HUES6 (cell line): ENCODE measurements around the gene RAD51.
A peak's percentile ranks its signal among the peaks of the same experiment; 100 is the strongest.

ENCODE experiments used
- H3K27ac ChIP-seq: 2 replicates; pipeline ENCODE4 v1.7.0; 2013; ENCODE audit warnings: low read depth, mild to moderate bottlenecking, low read length, inconsistent platforms
- H3K27me3 ChIP-seq: 2 replicates; pipeline ENCODE4 v1.6.1; 2013; ENCODE audit warnings: low read length; ENCODE audit not compliant: control insufficient read depth, insufficient read depth
- H3K36me3 ChIP-seq: 2 replicates; pipeline ENCODE4 v1.6.1; 2013; ENCODE audit warnings: low read length; ENCODE audit not compliant: control insufficient read depth, insufficient read depth
- H3K4me1 ChIP-seq: 2 replicates; pipeline ENCODE4 v1.6.1; 2013; ENCODE audit warnings: low read length; ENCODE audit not compliant: control insufficient read depth, insufficient read depth
- H3K4me3 ChIP-seq: 2 replicates; pipeline ENCODE4 v1.5.1; 2013; ENCODE audit warnings: low read depth, low read length
- H3K9ac ChIP-seq: one replicate; pipeline ENCODE4 v1.6.1; 2013; ENCODE audit warnings: mild to moderate bottlenecking, low read length
- H3K9me3 ChIP-seq: 2 replicates; pipeline ENCODE4 v1.6.1; 2013; ENCODE audit warnings: low read depth, low read length; ENCODE audit not compliant: control insufficient read depth, insufficient read depth

RAD51 gene

DNA sequence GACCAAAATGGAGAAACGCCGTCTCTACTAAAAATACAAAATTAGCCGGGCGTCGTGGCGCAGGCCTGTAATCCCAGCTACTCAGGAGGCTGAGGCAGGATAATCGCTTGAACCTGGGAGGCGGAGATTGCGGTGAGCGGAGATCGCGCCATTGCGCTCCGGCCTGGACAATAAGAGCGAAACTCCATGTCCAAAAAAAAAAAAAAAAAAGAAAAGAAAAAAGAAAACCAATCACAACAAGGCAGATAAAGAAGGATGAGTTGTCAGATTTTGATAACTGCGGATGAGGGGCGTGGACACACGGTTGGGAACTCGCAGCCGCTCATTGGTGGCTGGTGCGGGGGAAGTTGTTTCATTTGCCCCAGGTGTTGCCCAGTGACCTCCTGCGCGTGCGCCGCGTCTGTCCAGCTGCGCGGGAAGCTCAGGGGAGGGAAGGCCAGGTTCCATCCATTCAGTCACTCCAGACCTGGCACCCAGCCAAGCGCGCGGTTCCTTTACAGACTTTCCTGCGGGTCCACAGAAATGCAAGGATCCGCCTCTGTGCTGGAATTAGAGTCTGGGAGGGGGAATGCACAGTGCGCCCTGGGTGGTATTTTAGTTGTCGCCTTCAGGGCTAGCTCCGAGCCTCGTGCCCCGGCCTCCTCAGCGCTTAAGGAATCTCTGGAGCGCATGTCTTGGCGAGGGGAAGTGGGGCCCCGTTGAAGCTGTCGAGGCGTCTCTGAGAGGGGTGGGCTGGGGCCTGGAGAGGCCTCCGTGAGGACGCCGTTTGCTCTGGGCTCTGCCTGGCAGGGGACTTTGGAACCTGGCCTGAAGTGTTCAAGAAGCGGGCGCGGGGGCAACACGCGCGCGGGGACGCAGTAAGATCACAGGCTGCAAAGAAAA is 68.2 kb downstream of the RAD51 start:
- Histone ChIP-seq H3K4me1 (peaks cover 43% of the 10 kb centered on the region), H3K27ac (peak overlapping the region; percentile 61; the same call in 1 of the 2 replicates), H3K36me3 (peaks cover 11% of the 10 kb centered on the region; the same call in 1 of the 2 replicates), H3K4me3 (peak overlapping the region; percentile 94), H3K9ac (peak overlapping the region; percentile 76), H3K27me3 (no peaks in the 10 kb centered on the region), H3K9me3 (no peaks in the 10 kb centered on the region)

DNA sequence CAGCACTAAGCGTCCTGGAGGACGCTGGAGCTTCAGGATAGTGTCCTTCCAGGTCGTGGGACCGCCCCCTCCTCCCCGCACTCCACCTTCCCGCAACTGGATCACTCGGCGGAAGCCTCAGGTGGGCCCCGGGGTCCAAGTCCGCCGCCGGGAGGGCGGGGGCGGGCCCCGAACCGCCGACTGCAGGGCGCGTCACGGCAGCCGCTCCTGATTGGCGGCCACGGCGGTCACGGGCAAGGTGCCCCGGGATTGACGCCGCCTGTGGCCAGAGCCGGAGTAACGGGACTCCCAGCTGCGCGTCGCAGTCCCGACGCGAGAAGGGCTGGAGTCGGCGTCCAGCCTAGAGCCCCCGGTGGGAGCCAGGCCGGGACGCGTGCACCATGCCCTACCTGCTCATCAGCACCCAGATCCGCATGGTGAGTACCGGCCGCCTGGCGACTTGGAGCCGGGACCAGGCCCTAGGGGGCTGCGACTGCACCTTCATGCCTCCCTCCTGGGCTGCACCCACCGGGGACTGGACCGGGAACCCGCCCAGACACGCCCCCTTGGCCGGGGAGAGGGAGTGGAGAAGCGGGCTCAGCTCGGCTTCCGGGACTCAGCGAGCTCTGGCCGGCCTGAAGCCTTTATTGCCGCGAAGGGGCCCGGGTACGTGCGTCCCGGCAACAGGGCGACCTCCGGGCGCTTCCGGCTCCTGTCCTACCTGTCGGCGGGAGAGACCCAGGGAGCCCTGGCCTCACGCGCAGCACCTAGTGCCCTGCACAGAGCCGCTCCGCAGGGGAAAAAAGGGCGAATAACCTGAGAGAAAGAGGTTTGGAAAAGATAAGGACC is 69.0 kb downstream of the RAD51 start, which contains the start of gene GCHFR:
Gene GCHFR (plus strand): TSS at position 268 of the 828 bp plus-strand sequence. CDS start 113 bp downstream, at position 381.
- H3K36me3 ChIP-seq, result peaks cover 16% of the 10 kb centered on the region; the same call in 1 of the 2 replicates
- H3K27me3 ChIP-seq, result no peaks in the 10 kb centered on the region
- H3K27ac ChIP-seq, result peak within 1 kb of the TSS; percentile 61; the same call in 1 of the 2 replicates
- peak within 1 kb of the TSS; percentile 94 for H3K4me3 ChIP-seq
- H3K4me1 ChIP-seq, result peaks cover 48% of the 10 kb centered on the region
- peak within 1 kb of the TSS; percentile 76 for H3K9ac ChIP-seq
- no peaks in the 10 kb centered on the region for H3K9me3 ChIP-seq

DNA sequence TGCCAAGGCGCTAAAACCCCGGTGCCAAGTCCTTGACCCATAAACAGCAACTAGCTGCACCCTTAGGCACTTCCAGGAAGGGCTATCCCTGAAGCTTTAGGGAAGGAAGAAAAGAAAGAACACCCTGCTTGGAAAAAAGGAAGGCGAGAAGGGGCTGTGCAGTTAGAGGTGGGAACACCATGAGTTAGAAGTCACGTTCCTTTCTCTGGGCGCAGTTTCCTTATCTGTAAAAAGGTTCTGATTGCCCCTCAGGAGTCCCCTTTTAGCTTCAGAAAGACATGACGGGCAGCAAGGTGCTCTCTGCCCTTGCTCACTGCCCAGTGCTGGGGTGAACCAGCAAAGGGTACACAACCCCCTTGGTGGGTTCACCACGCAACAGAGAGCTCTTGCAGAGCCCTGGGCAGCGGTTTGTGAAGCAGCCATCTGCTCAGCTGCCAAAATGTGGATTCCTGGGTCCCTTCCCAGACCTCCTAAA is 69.7 kb downstream of the RAD51 start:
- no peak overlapping the region for H3K27ac ChIP-seq
- H3K4me3 ChIP-seq, result peak overlapping the region; percentile 94
- H3K4me1 ChIP-seq, result peaks cover 48% of the 10 kb centered on the region
- peak overlapping the region; percentile 76 for H3K9ac ChIP-seq
- H3K9me3 ChIP-seq, result no peaks in the 10 kb centered on the region
- H3K36me3 ChIP-seq, result peaks cover 16% of the 10 kb centered on the region; the same call in 1 of the 2 replicates
- H3K27me3 ChIP-seq, result no peaks in the 10 kb centered on the region

DNA sequence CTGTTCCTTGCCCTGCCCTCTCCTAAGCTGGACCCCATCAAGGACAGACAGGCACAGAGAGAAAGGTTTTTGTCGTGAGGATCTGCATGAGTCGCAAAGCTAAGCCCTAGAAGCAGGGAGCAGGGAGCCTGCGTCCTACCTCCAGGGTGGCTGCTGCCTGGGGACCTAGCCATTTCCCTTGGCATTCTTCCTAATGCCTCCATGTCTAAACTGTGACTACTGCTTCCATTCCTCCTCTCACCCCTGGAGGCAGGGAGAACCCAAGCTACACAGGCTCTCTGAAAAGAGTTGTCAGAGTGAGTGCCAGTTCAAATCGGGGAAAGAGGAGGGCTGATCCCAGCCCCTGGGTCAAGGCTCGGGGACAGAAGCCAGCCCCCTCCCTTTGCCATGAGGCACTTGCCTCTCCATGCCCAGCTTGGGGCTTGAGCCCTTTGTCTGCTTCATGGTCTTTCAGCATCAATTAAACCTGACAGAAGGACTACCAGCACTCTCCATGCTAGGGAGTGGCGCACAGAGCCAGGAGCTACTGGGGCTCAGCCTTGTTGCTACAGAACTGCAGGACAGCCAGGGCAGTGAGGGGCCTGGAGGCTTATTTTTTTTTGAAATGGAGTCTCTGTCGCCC is 71.3 kb downstream of the RAD51 start:
- Histone ChIP-seq H3K4me3 (peak overlapping the region; percentile 94; the same call in 1 of the 2 replicates), H3K9me3 (no peaks in the 10 kb centered on the region), H3K9ac (peak overlapping the region; percentile 16), H3K36me3 (peaks cover 16% of the 10 kb centered on the region; the same call in 1 of the 2 replicates), H3K27ac (no peak overlapping the region), H3K27me3 (no peaks in the 10 kb centered on the region), H3K4me1 (peaks cover 50% of the 10 kb centered on the region)

DNA sequence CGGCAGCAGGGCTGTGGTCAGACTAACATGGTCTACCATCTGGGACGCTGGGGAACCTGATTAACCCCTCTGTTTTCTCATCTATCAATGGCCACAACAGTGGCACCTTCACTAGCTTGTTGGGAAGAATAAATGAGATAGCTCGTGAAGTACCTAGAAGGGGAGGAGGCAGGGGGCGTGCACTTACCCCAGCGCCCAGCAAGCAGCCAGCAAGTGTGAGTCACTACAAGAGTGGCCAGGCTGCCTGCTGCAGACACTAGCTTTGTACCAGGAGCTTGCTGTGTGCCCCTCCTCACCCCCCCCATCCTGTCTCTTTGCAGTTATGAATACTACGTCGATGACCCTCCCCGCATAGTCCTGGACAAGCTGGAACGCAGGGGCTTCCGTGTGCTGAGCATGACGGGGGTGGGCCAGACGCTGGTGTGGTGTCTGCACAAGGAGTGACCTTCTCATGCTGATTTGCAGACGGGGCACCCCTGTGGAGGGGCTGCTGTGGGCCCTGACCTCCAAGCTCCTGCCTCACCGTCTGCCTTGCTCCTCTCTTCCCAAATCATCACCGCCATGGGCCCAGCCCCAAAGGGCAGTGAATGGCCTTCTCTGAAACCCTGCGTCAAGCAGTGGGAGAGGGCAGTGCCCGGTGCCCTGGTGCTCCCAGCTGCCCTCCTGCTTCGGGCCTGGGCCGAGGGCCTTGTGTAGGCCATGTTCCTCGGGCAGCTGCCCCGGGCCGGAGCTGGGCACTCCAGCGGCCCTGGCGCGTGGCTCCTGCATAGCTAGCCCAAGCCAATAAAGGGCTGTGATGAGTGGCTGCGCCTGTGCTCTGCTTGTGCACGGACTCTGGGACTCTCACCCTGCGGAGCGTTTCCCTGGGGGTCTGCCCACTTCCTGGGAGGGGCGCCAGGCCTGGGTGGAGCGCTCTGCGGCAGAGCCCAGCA is 72.2 kb downstream of the RAD51 start:
- peak overlapping the region; percentile 28; the same call in 1 of the 2 replicates for H3K27ac ChIP-seq
- no peak overlapping the region for H3K9ac ChIP-seq
- peaks cover 50% of the 10 kb centered on the region for H3K4me1 ChIP-seq
- no peaks in the 10 kb centered on the region for H3K9me3 ChIP-seq
- H3K27me3 ChIP-seq, result no peaks in the 10 kb centered on the region
- H3K36me3 ChIP-seq, result peaks cover 19% of the 10 kb centered on the region; the same call in 1 of the 2 replicates
- H3K4me3 ChIP-seq, result no peak overlapping the region; the same call in 1 of the 2 replicates

DNA sequence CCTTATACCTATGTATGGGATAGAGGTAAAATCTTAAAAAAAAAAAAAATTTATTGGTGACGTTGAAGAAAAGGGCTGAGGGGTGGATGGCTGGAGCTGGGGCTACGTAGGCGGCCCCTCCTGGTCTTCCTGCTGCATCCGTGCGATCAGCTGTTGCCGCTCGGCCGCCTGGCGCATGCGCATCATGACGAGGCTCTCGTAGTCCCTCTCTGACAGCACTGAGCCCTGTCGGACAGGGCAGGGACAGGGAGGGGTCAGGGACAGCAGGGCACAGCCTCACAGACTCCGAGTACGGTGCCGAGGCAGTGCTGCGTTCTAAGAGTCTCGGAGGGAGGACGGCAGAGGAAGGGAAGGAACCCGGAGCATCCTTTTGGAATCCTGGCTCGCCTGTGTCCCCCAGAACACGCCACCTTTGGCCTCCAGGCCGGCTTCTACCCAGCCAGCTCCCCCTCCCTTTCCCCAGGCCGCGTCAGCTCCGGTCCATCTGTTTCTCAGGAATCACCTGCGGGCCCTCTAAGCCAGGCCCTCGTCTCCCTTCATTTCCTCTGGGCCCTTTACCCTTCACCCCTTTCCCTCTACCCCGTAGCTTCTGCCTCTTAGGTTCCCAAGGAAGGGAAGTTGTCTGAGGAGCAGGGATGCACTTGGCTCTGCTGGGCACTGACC is 73.0 kb downstream of the RAD51 start:
- H3K27ac ChIP-seq, result no peak overlapping the region; the same call in 1 of the 2 replicates
- peaks cover 50% of the 10 kb centered on the region for H3K4me1 ChIP-seq
- H3K4me3 ChIP-seq, result no peak overlapping the region
- H3K27me3 ChIP-seq, result no peaks in the 10 kb centered on the region
- no peaks in the 10 kb centered on the region for H3K9me3 ChIP-seq
- H3K36me3 ChIP-seq, result peaks cover 19% of the 10 kb centered on the region
- H3K9ac ChIP-seq, result no peak overlapping the region

DNA sequence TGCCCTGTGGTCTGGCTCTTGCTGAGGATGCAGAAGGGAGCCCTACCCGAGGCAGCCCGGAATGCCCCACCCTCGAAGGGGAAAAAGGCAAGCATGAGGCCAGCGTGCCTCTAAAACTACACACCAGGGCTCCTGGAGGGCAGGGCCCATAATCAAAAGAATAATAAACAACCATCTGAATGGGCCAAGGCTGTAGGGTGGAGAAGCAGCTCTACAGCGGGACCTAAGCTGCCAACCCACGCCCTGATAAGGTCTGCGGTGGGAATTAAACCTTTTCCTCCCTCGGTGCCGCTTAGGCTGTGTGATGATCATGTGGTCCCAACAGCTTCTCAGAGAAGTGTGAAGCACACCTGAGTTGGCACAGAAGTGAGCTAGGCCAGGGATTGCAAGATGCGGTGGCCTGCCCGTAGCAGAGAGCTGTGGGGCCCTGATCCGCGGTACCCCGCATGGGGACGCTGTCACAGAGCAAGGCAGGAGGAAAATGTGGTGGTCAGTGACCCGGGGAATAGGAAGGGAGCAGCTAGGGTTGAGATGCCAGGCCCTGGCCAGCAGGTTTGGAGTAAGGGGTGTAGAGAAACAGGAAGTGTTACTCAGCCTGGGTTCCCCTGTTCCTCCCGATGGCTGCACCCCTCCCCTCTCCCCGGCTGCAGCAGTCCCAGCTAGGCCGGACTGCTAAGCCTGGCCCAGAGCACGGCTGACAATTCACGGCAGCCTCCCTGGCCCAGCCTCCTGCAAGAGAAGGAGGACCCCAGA is 73.7 kb downstream of the RAD51 start:
- Histone ChIP-seq H3K9ac (no peak overlapping the region), H3K27me3 (no peaks in the 10 kb centered on the region), H3K36me3 (peaks cover 26% of the 10 kb centered on the region), H3K4me1 (peaks cover 44% of the 10 kb centered on the region), H3K27ac (no peak overlapping the region), H3K4me3 (no peak overlapping the region), H3K9me3 (no peaks in the 10 kb centered on the region)

DNA sequence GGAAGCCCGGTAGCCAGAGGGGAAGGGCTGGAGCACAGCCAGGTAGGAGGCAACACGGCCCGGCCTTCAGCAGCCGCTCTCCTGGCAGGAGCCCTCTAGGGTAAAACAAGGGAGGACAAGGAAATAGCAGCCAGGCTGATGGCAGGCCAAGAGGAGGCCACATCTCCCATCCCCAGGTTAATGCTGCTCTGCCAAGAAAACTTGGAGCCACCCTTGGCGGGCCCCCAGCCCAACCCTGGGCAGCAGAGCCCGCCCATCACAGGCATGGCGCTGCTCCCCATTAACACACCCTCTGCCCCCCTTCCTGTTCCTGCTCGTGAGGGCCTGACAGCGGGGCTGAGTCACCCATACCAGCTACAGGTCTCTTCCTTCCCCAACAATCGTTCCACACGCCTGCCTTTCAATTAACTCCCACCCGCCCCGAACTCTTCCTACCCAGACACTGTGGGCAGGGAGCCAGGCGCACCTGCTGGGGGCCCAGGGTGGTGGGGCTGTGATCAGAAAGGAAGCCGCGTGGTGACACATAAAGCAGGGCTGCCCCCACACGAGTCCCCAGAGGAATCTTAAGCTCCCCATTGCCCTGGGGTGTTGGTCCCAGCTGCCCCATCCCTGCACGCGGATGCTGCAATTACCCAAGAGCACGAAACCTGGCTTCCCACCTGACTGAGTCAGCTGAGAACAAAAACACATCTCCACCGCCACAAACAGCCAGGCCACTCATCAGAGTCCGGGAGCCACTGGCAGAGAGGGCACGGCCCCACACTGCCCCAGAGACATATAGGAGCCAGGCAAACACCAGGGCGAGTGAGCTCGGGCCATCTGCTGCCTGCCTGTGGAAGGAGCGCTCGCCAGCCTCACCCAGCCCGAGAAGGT is 74.5 kb downstream of the RAD51 start, which contains the start of gene C15orf62:
Gene C15orf62 (plus strand): TSS at position 707 of the 873 bp plus-strand sequence. CDS start 516 bp downstream, outside the sequence.
- H3K4me1 ChIP-seq, result peaks cover 43% of the 10 kb centered on the region
- H3K27me3 ChIP-seq, result no peaks in the 10 kb centered on the region
- no peak within 1 kb of the TSS for H3K27ac ChIP-seq
- no peaks in the 10 kb centered on the region for H3K9me3 ChIP-seq
- H3K4me3 ChIP-seq, result no peak within 1 kb of the TSS
- peaks cover 34% of the 10 kb centered on the region for H3K36me3 ChIP-seq
- H3K9ac ChIP-seq, result no peak within 1 kb of the TSS
